GM18499 (cell line): ENCODE results near the gene ITGA2B.
"Not testable (repeated sequence)": the region's sequence is repeated elsewhere in the genome, so short reads cannot be mapped to it uniquely, and the experiment has no call there.

ENCODE experiments used
- ATAC-seq: cut with Tn5 transposase; IDR thresholded peaks from one replicate; pipeline ENCODE4 v1.9.1; 2021; ENCODE audit warnings: moderate number of reproducible peaks; ENCODE audit not compliant: insufficient read depth, unreplicated experiment

ITGA2B gene

DNA sequence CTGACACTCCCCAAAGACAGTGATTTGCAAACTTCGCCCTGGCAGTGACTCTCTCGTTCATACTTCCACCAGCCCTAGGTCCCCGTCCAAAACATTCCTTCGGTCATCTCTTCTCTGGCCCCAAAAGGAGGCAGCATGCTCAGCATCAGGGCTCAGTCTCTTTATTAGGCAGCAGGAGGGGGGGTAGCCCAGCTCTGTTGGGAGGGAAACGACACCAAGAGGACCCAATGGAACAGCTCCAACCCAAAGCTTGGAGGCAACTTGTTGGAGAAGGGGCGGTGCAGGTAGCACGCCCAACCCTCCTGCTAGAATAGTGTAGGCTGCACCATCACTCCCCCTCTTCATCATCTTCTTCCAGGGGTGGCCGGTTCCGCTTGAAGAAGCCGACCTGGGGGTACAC, 17.4 kb downstream of the ITGA2B start:
- ATAC-seq: no peak

DNA sequence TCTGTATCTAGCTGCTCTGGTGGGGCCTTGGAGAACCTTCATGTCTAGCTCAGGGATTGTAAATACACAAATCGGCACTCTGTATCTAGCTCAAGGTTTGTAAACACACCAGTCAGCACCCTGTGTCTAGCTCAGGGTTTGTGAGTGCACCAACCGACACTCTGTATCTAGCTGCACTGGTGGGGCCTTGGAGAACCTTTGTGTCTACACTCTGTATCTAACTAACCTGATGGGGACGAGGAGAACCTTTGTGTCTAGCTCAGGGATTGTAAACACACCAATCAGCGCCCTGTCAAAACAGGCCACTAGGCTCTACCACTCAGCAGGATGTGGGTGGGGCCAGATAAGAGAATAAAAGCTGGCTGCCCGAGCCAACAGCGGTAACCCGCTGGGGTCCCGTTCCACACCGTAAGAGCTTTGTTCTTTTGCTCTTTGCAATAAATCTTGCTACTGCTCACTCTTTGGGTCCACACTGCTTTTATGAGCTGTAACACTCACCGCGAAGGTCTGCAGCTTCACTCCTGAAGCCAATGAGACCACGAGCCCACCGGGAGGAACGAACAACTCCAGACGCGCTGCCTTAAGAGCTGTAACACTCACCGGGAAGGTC, 19.9 kb downstream of the ITGA2B start:
- not testable (repeated sequence) for ATAC-seq

DNA sequence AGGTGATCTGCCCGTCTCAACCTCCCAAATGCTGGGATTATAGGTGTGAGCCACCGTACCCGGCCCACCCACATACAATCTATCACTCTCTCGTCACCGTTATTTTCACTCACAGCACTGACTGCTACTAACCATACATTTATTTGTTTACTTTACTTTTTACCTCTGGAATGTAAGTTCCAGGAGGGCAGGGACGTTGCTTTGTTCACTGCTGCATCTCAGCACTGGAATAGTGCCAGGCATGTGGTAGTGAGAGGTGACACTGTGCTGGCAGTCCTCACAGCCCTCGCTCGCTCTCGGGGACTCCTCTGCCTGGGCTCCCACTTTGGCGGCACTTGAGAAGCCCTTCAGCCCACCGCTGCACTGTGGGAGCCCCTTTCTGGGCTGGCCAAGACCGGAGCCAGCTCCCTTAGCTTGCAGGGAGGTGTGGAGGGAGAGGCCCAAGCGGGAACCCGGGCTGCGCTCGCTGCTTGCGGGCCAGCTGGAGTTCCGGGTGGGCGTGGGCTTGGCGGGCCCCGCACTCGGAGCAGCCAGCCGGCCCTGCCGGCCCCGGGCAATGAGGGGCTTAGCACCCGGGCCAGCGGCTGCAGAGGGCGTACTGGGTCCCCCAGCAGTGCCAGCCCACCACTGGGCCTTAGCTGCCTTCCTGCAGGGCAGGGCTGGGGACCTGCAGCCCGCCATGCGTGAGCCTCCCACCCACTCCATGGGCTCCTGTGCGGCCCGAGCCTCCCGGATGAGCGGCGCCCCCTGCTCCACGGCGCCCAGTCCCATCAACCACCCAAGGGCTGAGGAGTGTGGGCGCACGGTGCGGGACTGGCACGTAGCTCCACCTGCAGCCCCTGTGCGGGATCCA, 20.8 kb downstream of the ITGA2B start:
- ATAC-seq: not testable (repeated sequence)

DNA sequence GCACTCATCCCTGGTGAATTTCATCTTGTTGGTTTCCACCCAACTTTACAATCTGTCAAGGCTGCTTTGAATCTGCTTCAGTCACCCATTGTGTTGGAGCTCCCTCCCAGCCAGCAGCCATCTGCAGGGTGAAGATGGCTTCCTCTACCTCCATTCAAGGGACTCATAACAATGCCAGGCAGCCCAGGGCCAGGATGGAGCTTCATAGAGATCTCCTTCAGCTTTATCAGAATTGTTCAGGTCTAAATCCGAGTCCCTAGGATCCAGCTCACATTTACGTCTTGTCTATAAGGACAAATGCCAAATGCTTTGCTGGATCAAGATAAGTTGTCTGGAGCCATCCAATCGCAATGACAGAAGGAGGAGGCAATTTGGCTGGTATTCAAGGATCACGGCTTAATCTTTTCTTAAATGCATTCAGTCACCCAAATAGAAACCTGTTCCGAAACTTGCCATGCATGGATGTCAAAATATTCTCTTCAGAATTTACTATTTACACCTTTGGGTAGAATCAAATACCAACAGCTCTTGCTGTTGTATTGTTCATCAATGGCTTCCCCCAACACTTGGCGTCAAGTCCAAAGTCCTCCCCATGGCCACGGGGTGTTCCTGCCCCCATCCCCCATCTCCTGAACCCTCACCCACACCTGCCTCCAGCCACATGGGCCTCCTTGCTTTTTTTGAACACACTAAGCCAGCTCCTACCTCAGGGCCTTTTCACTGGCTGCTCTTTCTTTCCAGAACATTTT, 22.0 kb downstream of the ITGA2B start:
- ATAC-seq: no peak

DNA sequence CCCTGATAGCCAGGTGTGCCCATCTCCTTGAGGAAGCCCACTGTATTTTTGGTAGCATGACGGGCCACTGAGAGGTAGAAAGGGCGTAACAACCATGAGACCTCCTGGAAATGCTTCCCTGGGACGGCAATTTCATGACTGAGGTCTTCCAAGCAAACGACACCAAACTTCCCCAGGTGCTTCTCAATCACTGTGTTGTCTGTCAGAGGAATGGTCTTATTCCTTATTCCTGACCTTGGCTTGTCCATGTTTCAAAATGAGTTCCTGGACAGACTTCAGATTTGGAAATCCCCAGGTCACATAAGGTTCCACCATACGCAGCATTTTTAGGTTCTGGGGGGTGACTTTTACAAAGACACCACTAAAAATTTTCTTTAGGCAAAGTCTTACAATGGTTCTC, 24.4 kb downstream of the ITGA2B start:
- ATAC-seq: not testable (repeated sequence)

DNA sequence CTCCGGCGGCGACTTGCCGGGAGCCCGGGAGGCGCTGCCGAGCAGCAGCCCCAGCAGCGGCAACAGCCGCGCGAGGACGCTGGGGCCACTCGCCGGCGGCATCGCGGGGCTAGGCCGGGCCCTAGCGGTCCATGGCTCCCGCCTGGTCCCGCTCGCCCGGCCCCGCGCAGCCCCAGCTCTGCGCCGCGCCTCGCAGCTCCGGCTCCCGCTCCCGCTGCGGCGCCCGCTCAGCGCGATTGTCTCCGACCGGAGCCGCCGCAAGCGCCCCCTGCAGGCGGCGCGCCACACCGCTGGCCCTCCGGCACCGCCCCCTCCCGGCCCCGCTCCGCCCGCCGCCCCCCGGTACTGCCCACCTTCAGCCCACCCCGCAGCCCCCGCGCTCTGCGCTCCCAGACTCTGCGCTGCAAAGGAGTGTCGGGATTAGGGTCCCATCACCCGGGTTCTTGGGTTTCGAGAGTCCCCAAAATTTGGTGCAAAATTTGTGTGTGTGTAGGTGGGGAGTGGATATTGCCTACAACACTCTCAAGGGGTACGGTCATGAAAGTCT, 25.8 kb downstream of the ITGA2B start, which contains the start of gene FAM171A2:
Gene FAM171A2 (minus strand): TSS at position 241 of the 547 bp plus-strand sequence. CDS start 139 bp downstream, at position 102.
- ATAC-seq: no peak

DNA sequence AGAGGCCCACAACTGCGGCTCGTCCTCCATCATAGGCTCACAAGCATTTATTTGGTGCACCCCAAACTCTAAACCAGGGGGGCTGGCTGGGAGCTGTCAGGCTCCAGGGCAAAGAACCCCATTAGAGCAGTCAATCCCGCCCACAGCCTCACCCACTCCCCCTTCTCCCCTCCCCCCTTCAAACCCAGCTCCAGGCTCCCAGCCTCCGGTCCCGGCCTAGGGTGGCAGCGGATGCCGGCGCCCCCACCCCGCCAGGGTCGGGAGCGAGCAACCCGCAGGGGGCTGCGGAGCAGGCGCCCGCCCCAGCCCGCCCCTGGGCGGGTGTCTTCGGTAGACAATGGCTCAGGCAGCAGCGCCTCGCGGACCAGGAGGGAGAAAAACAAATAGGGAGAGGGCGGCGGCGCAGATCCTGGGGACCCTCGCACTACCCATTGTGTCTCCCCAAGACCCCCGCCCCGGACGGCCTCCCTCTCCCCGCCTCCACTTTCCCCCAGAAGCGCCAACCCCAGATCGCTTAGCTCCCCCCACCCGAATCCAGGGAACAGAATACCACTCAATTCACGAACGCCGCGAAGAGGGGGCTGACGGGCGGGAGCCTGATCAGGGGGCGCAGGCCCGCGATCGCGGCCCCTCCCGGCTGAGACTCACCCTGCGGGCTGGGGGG, 26.4 kb downstream of the ITGA2B start:
- no peak for ATAC-seq

DNA sequence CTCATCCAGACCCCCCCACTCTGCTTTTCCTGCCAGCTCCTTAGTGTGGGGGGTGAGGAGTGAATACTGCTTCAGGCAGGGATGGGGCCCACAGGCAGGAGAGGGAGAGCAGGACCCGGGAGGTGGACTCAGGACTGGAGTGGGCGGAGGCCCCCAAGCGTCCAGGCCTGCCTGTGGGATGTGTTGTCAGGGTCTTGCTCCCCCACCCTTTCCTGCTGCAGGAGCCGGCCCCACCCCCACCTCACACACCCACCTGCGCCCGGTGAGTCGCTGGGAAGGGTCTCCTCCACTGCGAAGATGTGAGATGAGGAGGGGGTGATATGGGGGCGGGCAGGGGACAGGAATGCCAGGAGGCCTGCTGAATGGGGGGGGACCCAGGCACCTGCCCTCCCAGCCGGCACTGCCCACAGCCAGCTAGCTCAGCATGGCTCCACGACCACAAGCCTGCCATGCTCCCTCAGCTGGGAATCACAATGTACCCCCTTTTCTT, 26.9 kb downstream of the ITGA2B start:
- ATAC-seq: no peak

DNA sequence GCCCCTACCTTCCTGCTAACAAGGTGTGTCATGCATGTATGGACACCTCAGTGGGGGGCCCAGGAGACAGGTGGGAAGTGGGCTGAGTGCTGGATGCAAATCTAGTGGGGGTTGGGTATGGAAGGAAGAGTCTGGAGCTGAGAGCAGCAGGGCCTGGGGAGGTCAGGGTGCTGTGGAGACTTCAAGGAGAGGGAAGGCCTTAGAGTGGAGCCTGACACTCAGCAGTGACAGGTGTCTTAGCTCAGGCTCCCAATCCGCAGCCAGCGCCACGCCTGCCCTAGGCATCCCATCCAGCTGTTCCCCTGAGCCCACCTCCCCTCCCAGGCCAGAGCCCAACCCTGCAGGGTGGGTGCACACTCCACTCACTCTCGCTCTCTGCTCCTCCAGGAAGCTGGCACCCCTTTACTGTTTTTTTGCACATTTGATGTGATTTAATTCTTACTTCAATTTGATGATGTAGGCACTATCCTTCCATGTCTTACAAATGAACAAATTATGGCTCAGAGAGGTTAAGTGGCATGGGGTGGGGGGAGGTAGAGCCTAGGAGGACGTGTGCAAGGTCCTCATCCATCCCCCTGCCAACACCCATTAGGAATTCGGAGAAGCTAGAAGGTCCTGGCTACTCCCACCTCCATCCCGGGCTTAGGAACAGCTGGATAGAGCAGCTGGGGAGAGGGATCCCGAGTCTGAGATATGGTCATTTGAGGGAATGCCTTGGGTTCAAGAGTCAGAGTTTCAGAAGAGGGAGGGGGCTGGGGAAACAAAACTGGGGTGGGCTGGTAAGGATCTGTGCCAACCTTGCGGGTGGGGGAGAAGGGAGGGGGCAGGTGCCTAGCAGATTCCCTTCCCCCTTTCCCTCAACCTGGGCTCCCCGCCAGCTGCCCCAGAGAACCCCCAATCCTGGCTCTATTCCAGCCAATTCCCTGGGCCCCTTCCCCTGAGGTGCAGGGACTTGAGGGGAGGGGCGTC, 27.9 kb downstream of the ITGA2B start:
- ATAC-seq: no peak

DNA sequence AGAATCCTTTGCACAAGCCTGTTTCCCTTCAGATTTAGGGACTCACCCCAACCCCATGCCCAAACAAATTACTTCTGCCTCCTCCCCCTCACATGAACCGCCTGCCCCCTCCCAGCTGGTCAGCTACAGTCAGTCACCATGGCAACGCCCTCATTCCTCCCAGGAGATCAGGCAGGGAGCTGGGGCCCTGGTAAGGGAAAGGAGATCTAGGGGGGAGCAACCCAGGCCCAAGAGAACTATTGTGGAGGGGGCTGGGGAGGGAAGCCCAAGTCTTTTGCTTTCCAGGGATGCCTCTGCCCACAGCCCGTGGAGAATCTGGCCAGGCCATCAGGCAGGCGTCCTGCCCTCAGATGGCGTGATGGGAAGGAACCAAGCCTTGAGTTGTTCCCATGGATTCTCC, 28.6 kb downstream of the ITGA2B start:
- ATAC-seq: no peak

DNA sequence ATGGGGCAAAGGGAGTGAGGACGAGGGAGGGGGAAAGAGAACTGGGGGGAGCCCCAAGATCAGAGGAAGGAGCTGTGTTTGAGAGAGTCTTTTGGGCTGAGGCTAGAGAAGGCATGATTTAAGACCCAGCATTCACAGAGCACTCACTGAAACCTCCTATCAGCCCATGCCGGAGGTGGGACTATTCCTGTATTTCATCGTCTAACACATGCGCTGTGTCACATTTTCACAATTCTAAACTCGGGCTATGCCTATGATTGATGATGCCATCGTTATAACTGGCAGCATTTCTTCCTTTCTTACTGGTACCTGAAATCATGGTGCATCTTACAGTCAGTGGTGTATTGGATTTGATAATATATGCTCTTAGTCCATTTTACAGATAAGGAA, 29.3 kb downstream of the ITGA2B start:
- no peak for ATAC-seq

DNA sequence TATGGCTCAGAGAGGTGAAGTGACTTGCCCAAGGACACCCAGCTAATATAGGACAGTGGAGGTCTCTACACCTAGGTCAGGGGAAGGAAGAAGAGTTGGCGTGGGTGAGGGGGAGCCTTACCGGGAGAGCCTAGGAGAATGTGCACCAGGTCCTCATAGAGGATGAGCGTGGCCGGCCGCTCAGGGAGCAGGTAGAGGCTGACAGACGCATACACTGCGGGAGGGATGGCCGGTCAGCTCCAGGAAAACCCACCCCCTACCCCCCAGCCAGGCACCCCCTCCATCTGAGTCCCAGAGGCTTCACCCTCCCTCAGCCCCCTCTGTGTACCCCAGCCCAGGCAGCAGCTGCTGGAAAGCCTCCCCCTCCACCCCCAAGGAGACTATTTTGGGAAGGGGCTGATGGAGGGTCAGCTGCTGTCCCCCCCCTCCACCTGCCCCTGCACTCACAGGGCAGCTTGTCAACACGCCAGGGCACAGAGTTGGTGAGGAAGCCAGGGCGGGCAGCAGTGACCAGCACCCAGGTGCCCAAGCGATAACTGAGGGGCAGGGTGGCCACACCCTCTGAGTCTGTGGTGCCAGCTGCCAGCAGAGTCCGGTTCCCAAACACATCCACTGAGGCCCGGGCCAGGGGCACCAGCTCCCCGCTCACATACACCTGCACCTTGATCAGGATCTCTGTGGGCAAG, 29.8 kb downstream of the ITGA2B start:
- ATAC-seq: no peak

DNA sequence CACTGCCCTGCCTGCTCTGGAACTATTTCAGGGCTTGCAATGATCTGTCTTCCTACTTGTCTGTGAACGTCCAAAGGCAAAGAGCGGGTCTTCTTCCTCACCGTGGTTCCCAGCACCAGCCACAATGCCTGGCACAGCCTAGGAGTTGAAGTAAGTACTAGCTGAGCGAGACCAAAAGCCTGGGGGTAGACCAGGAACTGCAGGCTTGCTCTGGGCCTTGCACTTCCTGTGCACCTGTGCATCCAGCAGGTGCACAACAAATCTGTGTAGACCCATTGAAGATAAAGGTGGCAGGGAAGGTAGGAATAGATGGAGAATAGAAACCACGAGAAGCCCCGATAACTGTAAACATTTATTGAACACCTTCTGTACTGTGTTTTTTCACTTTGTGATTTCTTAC, 30.4 kb downstream of the ITGA2B start:
- no peak for ATAC-seq

DNA sequence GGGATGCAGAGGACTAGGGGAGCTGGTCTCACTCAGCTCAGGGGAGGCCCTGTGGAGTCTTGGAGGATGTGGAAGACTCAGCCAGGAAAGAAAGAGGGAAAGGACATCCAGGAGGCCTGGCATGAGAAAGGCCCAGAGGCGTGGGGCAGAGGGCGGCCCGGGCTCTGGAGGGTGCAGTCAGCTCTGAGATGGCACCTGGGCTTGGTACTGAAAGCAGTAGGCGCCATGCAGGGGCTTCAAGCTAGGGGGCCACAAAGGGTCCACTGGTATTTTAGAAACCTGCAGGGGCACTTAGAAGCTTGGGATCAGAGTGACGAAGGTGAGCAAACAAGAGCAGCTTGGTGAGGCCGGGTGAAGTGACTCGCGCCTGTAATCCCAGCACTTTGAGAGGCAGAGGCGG, 31.4 kb downstream of the ITGA2B start:
- no peak for ATAC-seq

DNA sequence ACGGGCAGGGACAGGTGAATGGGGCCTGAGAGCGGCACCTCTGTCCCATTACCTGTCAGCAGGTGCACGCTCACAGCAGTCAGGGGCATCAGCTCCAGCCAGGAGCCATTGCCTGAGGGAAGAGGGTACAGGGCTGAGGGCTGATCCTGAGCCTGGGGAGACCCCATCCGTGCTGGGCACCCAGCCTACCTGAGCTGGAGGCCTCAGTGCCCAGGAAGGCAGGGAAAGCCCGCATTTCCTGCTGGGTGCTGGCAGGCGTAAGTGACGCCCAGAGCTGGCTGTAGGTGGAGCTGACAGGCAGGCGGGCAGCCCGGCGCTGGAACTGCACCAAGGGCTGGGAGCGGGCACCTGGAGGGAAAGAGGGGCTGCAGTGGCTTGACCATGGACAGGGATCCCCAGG, 33.2 kb downstream of the ITGA2B start:
- no peak for ATAC-seq

DNA sequence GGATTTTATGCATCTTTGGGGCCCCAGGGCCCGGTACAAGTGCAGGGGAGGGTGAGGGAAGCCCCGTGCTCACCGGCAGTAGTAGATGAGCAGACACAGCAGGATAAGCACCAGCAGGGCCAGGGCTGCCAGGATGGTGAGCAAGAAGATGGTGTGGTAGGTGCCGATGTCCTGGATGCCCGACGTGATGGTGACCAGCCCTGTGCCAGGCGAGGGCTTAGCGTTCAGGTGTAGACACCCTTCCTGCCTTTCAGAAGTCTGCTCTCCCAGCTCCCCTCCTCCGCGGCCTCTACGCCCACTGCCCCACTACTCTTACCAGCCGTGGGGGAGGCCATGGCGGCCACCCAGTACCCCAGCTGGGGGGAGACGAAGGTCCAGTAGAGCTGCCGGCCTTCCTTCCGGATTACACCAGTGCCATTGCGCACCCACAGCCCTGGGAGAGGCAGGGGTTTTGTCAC, 33.8 kb downstream of the ITGA2B start:
- no peak for ATAC-seq

DNA sequence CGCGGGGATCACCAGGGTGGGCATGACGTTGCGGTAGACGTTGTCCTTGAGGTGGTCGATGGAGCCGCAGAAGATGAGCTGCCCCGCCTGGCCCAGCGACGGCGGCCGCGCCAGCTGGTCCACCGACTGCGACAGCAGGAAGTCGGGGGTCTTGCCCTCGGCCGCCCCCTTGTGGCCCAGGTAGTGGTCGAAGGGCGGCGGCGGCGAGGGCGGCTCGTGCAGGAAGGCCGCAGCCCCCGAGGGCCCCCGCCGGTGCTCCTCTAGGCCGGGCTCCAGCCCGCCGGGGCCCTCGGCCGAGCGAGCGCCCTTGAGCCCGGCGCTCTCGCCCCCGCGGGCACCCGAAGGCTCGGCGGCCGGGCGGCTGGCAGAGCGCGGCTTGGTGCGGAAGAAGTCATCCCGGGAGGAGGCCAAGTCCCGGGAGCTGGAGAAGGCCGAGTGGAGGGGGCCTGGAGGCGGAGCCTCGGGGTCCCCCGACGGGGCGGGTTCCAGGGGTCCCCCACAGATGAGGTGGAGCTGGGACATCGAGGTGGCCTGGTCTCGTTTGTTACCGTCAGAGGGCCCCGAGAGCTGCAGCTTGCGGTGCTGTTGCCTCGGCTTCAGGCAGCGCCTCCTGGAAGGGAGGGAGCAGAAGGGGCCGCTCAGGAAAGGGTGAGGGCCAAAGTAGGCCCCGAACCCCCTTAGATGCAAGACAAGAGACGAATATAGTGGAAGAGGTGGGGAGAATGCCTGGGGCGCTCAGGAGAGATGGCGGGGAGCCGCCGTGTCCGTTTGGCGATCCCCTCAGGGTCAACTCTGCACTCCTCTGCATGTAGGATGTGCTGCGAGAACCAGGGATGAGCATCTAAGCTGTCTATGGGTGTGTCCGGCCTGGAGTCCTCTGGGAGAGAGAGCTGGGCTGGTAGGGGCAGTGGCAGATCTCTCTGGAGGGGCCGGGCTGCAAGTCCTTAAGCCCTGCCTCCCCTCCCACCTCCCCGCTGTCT, 34.6 kb downstream of the ITGA2B start:
- ATAC-seq: no peak
